GM15510 (cell line): ENCODE data around the gene ITGAV.

Experiments used
- POLR2A ChIP-seq: IDR thresholded peaks from 3 replicates; pipeline ENCODE4 v1.6.1; 2011; ENCODE audit warnings: borderline replicate concordance; ENCODE audit not compliant: insufficient read length; ENCODE audit errors: extremely low read depth

ITGAV gene

GRCh38 chr2:186617771-186618170, 27.9 kb downstream of the ITGAV start:
- TF ChIP-seq POLR2A = no peak

- TF ChIP-seq POLR2A = no peak
These were observed 28.8 kb downstream of the ITGAV start for GRCh38 chr2:186618696-186619095.

GRCh38 chr2:186623084-186623483, 33.2 kb downstream of the ITGAV start:
- TF ChIP-seq POLR2A = no peak

GRCh38 chr2:186624276-186624675, 34.4 kb downstream of the ITGAV start:
- no peak for TF ChIP-seq POLR2A

- no peak for TF ChIP-seq POLR2A
These were observed 39.6 kb downstream of the ITGAV start for GRCh38 chr2:186629250-186629996.

GRCh38 chr2:186632417-186632816, 42.6 kb downstream of the ITGAV start:
- no peak for TF ChIP-seq POLR2A

- TF ChIP-seq POLR2A = no peak
These were observed 44.8 kb downstream of the ITGAV start for GRCh38 chr2:186634701-186635100.

- no peak for TF ChIP-seq POLR2A
These were observed 47.1 kb downstream of the ITGAV start for GRCh38 chr2:186636800-186637496.

GRCh38 chr2:186637497-186637800, 47.6 kb downstream of the ITGAV start:
- TF ChIP-seq POLR2A = no peak

GRCh38 chr2:186639939-186640338, 50.1 kb downstream of the ITGAV start:
- TF ChIP-seq POLR2A = no peak

GRCh38 chr2:186641132-186641806, 51.4 kb downstream of the ITGAV start:
- no peak for TF ChIP-seq POLR2A

GRCh38 chr2:186641807-186642321, 52.0 kb downstream of the ITGAV start:
- no peak for TF ChIP-seq POLR2A

GRCh38 chr2:186644791-186645190, 54.9 kb downstream of the ITGAV start:
- TF ChIP-seq POLR2A = no peak

- no peak for TF ChIP-seq POLR2A
These were observed 56.1 kb downstream of the ITGAV start for GRCh38 chr2:186645999-186646398.

- no peak for TF ChIP-seq POLR2A
These were observed 58.3 kb downstream of the ITGAV start for GRCh38 chr2:186648130-186648529.
